Osteoblast (primary cell): ENCODE data around the gene VGLL4. TPM values are rescaled to one million over a fixed set of nuclear protein-coding genes. Genes with fewer than 3 reads are reported as not detected.

ENCODE experiments used
- DNase-seq: peaks from one replicate; pipeline ENCODE4 v3.0.0; 2011; ENCODE audit warnings: low spot score, mixed read lengths; ENCODE audit not compliant: insufficient read length; ENCODE audit errors: missing footprints
- H2AFZ ChIP-seq: 2 replicates; pipeline ENCODE4 v1.6.0; 2011; ENCODE audit warnings: mild to moderate bottlenecking, low read length
- H3K27ac ChIP-seq: 2 replicates; pipeline ENCODE4 v1.5.1; 2011; ENCODE audit warnings: mild to moderate bottlenecking, low read depth, low read length, moderate library complexity
- H3K27me3 ChIP-seq: 2 replicates; pipeline ENCODE4 v1.6.0; 2012; ENCODE audit warnings: mild to moderate bottlenecking, control low read depth, inconsistent platforms, low read length, moderate library complexity; ENCODE audit not compliant: insufficient read depth
- H3K36me3 ChIP-seq: 2 replicates; pipeline ENCODE4 v1.5.1; 2011; ENCODE audit warnings: mild to moderate bottlenecking, low read length, control low read depth, moderate library complexity; ENCODE audit not compliant: insufficient read depth
- H3K4me1 ChIP-seq: 2 replicates; pipeline ENCODE4 v1.5.1; 2011; ENCODE audit warnings: mild to moderate bottlenecking, low read length, control low read depth, moderate library complexity; ENCODE audit not compliant: insufficient read depth
- H3K4me2 ChIP-seq: 2 replicates; pipeline ENCODE4 v1.6.0; 2011; ENCODE audit warnings: mild to moderate bottlenecking, low read length; ENCODE audit not compliant: insufficient read depth
- H3K4me3 ChIP-seq: fragments of 200-600 bp; sonication (generic); 3 replicates; pipeline ENCODE4 v1.5.1; 2012; ENCODE audit warnings: mild to moderate bottlenecking, low read length, inconsistent platforms; ENCODE audit not compliant: insufficient read depth
- H3K79me2 ChIP-seq: 2 replicates; pipeline ENCODE4 v1.6.0; 2012; ENCODE audit warnings: mild to moderate bottlenecking, low read length, control low read depth, inconsistent platforms; ENCODE audit not compliant: insufficient read depth
- H3K9me3 ChIP-seq: 2 replicates; pipeline ENCODE4 v1.5.1; 2011; ENCODE audit warnings: low read depth, low read length, control low read depth
- H4K20me1 ChIP-seq: 2 replicates; pipeline ENCODE4 v1.6.0; 2012; ENCODE audit warnings: mild to moderate bottlenecking, low read length, control low read depth; ENCODE audit not compliant: insufficient read depth
- CTCF ChIP-seq: IDR thresholded peaks from 2 replicates; pipeline ENCODE4 v1.5.1; 2011; ENCODE audit warnings: mild to moderate bottlenecking, low read depth, low read length, moderate library complexity; ENCODE audit errors: extremely low read depth
- total RNA-seq: library from RNA; depleted of rRNA; stranded (reverse); fragments of >200 nt; gene quantifications from 2 replicates; pipeline ENCODE4 v1.2.3, GENCODE V29; 2012

VGLL4 gene
- total RNA-seq, 1 donor, result 68.8 TPM

GRCh38 chr3:11651900-11652299, 8.2 kb upstream of the VGLL4 start:
- Histone ChIP-seq H3K4me3 (no peak overlapping the region), H3K36me3 (no peaks in the 10 kb centered on the region), H3K4me2 (no peak overlapping the region), H3K4me1 (peaks cover 3% of the 10 kb centered on the region), H3K27me3 (no peaks in the 10 kb centered on the region), H3K27ac (no peak overlapping the region), H4K20me1 (peaks cover 4% of the 10 kb centered on the region), H3K9me3 (no peaks in the 10 kb centered on the region), H2AFZ (no peak overlapping the region), H3K79me2 (peaks cover 47% of the 10 kb centered on the region)
- peak; percentile 48 for TF ChIP-seq CTCF
- DNase-seq, result peak; percentile 84

- no peaks in the 10 kb centered on the region for H3K36me3 ChIP-seq
- H3K4me3 ChIP-seq, result no peak overlapping the region
- H3K4me2 ChIP-seq, result no peak overlapping the region
- peaks cover 3% of the 10 kb centered on the region for H3K4me1 ChIP-seq
- H4K20me1 ChIP-seq, result peaks cover 4% of the 10 kb centered on the region
- no peak overlapping the region for H2AFZ ChIP-seq
- DNase-seq, result no peak
- H3K27ac ChIP-seq, result no peak overlapping the region
- no peak for TF ChIP-seq CTCF
- H3K79me2 ChIP-seq, result peaks cover 44% of the 10 kb centered on the region
- H3K27me3 ChIP-seq, result no peaks in the 10 kb centered on the region
- no peaks in the 10 kb centered on the region for H3K9me3 ChIP-seq
These were observed 7.8 kb upstream of the VGLL4 start for GRCh38 chr3:11651477-11651876.

GRCh38 chr3:11650391-11650790, 6.7 kb upstream of the VGLL4 start:
- Histone ChIP-seq H3K27ac (no peak overlapping the region), H3K9me3 (no peaks in the 10 kb centered on the region), H3K27me3 (no peaks in the 10 kb centered on the region), H3K4me3 (no peak overlapping the region), H4K20me1 (peaks cover 4% of the 10 kb centered on the region), H2AFZ (no peak overlapping the region), H3K79me2 (peaks cover 38% of the 10 kb centered on the region), H3K4me1 (peaks cover 3% of the 10 kb centered on the region), H3K4me2 (no peak overlapping the region), H3K36me3 (no peaks in the 10 kb centered on the region)
- no peak for DNase-seq
- TF ChIP-seq CTCF, result no peak

GRCh38 chr3:11648735-11649134, 5.0 kb upstream of the VGLL4 start:
- no peak for DNase-seq
- Histone ChIP-seq H3K27me3 (no peaks in the 10 kb centered on the region), H2AFZ (no peak overlapping the region), H3K79me2 (peaks cover 27% of the 10 kb centered on the region), H3K4me2 (no peak overlapping the region), H3K36me3 (no peaks in the 10 kb centered on the region), H3K27ac (no peak overlapping the region), H3K4me1 (peaks cover 11% of the 10 kb centered on the region), H3K9me3 (no peaks in the 10 kb centered on the region), H3K4me3 (no peak overlapping the region), H4K20me1 (no peaks in the 10 kb centered on the region)
- no peak for TF ChIP-seq CTCF
